HCT116 (cell line): ENCODE results near the gene PDLIM5. TPM values are rescaled to one million over a fixed set of nuclear protein-coding genes. Genes with fewer than 3 reads are reported as not detected.

Experiments
- ATAC-seq: fragments of 200-7000 bp; cut with Tn5 transposase; 2 replicates; pipeline ENCODE4 v1.9.1; 2020; ENCODE audit warnings: mild to moderate bottlenecking, moderate library complexity
- BruUV-seq: library from RNA; stranded (reverse); fragments of 400-500 nt; replicated peaks from 2 replicates; lab custom pipeline; 2021; lab: Mats Ljungman, UMichigan
- CTCF ChIA-PET: fragments of 300-600 bp; sonication (Branson Sonifier 250); formaldehyde crosslinking; loops from one replicate; lab custom pipeline; 2021; ENCODE audit warnings: antibody characterized with exemption; lab: Charles Lee
- POLR2A ChIA-PET: fragments of 300-600, 350-600 bp; sonication (Branson Sonifier 250); formaldehyde crosslinking; loops from one replicate; lab custom pipeline; 2021; ENCODE audit warnings: antibody characterized with exemption; lab: Charles Lee
- RAD21 ChIA-PET, 2 experiments: fragments of 300-600 bp; sonication (Branson Sonifier 250); formaldehyde crosslinking; loops; one replicate each; lab custom pipeline; 2023; ENCODE audit warnings: low total read pairs in 2 of 2; ENCODE audit not compliant: uncharacterized antibody in 2 of 2, unreplicated experiment in 2 of 2, low non-redundant PET in 1 of 2; lab: Charles Lee
- DNase-seq: peaks from one replicate; pipeline ENCODE4 v3.0.0-alpha.2; 2010; ENCODE audit warnings: low read depth, low spot score
- H2AFZ ChIP-seq: fragments of 200-600 bp; shearing (Covaris generic), sonication (generic); 2 replicates; pipeline ENCODE4 v1.6.1; 2017; ENCODE audit warnings: low read depth, mixed run types, mixed read lengths, antibody characterized with exemption, low read length; ENCODE audit not compliant: poor library complexity, severe bottlenecking
- H3K27ac ChIP-seq: 2 replicates; pipeline ENCODE4 v1.5.1; 2012; ENCODE audit warnings: low read depth, low read length
- H3K27me3 ChIP-seq: fragments of 200-600 bp; sonication (generic); 2 replicates; pipeline ENCODE4 v1.6.1; 2016; ENCODE audit warnings: mixed run types, low read length, mixed read lengths; ENCODE audit not compliant: insufficient read depth
- H3K36me3 ChIP-seq, 2 experiments: fragments of 200-500 bp in 1 of 2; fragments of 200-600 bp in 1 of 2; sonication (Bioruptor generic) in 1 of 2; sonication (generic) in 1 of 2; 2 replicates each; pipeline versions ENCODE4 v1.5.1 to v1.6.1; 2014 to 2016; ENCODE audit warnings: low read length in 2 of 2, inconsistent platforms in 1 of 2, mixed read lengths in 1 of 2, mixed run types in 1 of 2; ENCODE audit not compliant: insufficient read depth in 2 of 2, control insufficient read depth in 1 of 2
- H3K4me1 ChIP-seq, 2 experiments: fragments of 200-600 bp in 1 of 2; sonication (generic) in 1 of 2; 2 replicates each; pipeline versions ENCODE4 v1.5.1 to v1.6.1; 2012 to 2017; ENCODE audit warnings: low read length in 2 of 2, inconsistent platforms in 1 of 2, mild to moderate bottlenecking in 1 of 2, mixed read lengths in 1 of 2, mixed run types in 1 of 2, moderate library complexity in 1 of 2; ENCODE audit not compliant: insufficient read depth in 2 of 2, control insufficient read depth in 1 of 2
- H3K4me2 ChIP-seq: fragments of 200-600 bp; sonication (generic); 2 replicates; pipeline ENCODE4 v1.6.1; 2017; ENCODE audit warnings: mixed run types, low read length, mixed read lengths
- H3K4me3 ChIP-seq, 2 experiments: fragments of 200-600 bp in 1 of 2; sonication (generic) in 1 of 2; replicated peaks in 1 of 2; 2 replicates each; pipeline ENCODE4 v1.5.1; 2011 to 2016; ENCODE audit warnings: low read length in 2 of 2, control low read depth in 1 of 2, low read depth in 1 of 2, mild to moderate bottlenecking in 1 of 2, mixed read lengths in 1 of 2, mixed run types in 1 of 2
- H3K79me2 ChIP-seq: fragments of 200-600 bp; sonication (generic); 2 replicates; pipeline ENCODE4 v1.6.1; 2017; ENCODE audit warnings: mild to moderate bottlenecking, mixed run types, low read length, moderate library complexity, mixed read lengths; ENCODE audit not compliant: insufficient read depth
- H3K9ac ChIP-seq: fragments of 200-600 bp; sonication (generic); 2 replicates; pipeline ENCODE4 v1.6.1; 2016; ENCODE audit warnings: low read length, mixed read lengths
- H3K9me2 ChIP-seq: fragments of 200-600 bp; sonication (generic), shearing (Covaris generic); 2 replicates; pipeline ENCODE4 v1.6.1; 2017; ENCODE audit warnings: mixed run types, mild to moderate bottlenecking, moderate library complexity; ENCODE audit not compliant: insufficient read depth
- H3K9me3 ChIP-seq, 2 experiments: fragments of 200-500 bp in 1 of 2; fragments of 200-600 bp in 1 of 2; sonication (Bioruptor generic) in 1 of 2; sonication (generic) in 1 of 2; 2 replicates each; pipeline ENCODE4 v1.6.1; 2014 to 2017; ENCODE audit warnings: low read length in 2 of 2, mixed read lengths in 2 of 2, inconsistent platforms in 1 of 2, low read depth in 1 of 2, mild to moderate bottlenecking in 1 of 2, mixed run types in 1 of 2, moderate library complexity in 1 of 2; ENCODE audit not compliant: control insufficient read depth in 1 of 2, insufficient read depth in 1 of 2
- H4K20me1 ChIP-seq: fragments of 200-600 bp; sonication (generic), shearing (Covaris generic); 2 replicates; pipeline ENCODE4 v1.6.1; 2017; ENCODE audit warnings: mixed run types, mild to moderate bottlenecking, moderate library complexity; ENCODE audit not compliant: insufficient read depth
- CBX3 ChIP-seq: IDR thresholded peaks from 2 replicates; pipeline ENCODE4 v1.6.1; 2012; ENCODE audit warnings: low read depth
- CEBPB ChIP-seq: IDR thresholded peaks from 2 replicates; pipeline ENCODE4 v1.6.1; 2012; ENCODE audit warnings: low read depth
- EGR1 ChIP-seq: IDR thresholded peaks from 2 replicates; pipeline ENCODE4 v1.6.1; 2012; ENCODE audit warnings: low read depth
- ELF1 ChIP-seq: IDR thresholded peaks from 2 replicates; pipeline ENCODE4 v1.6.1; 2012; ENCODE audit warnings: low read depth, borderline replicate concordance
- EZH2 ChIP-seq: fragments of 200-600 bp; sonication (generic); IDR thresholded peaks from 2 replicates; pipeline ENCODE4 v1.6.1; 2017; ENCODE audit warnings: antibody characterized with exemption, mixed run types
- EZH2phosphoT487 ChIP-seq: fragments of 200-600 bp; IDR thresholded peaks from 2 replicates; pipeline ENCODE4 v1.6.1; 2018; ENCODE audit warnings: antibody characterized with exemption, borderline replicate concordance
- FOSL1 ChIP-seq: IDR thresholded peaks from 2 replicates; pipeline ENCODE4 v1.6.1; 2012; ENCODE audit warnings: low read depth
- JUND ChIP-seq: IDR thresholded peaks from 2 replicates; pipeline ENCODE4 v1.6.1; 2012
- POLR2A ChIP-seq: IDR thresholded peaks from 2 replicates; pipeline ENCODE4 v1.7.0; 2011; ENCODE audit warnings: borderline replicate concordance; ENCODE audit not compliant: insufficient read depth, insufficient read length; ENCODE audit errors: extremely low read depth
- POLR2AphosphoS5 ChIP-seq: IDR thresholded peaks from 2 replicates; pipeline ENCODE4 v1.6.1; 2011; ENCODE audit warnings: mild to moderate bottlenecking, low read depth, low read length, moderate library complexity
- RAD21 ChIP-seq: IDR thresholded peaks from 2 replicates; pipeline ENCODE4 v1.6.1; 2012; ENCODE audit warnings: low read depth, mild to moderate bottlenecking
- SIN3A ChIP-seq: IDR thresholded peaks from 2 replicates; pipeline ENCODE4 v1.6.1; 2012; ENCODE audit warnings: low read depth
- SRF ChIP-seq: IDR thresholded peaks from 2 replicates; pipeline ENCODE4 v1.6.1; 2012; ENCODE audit warnings: low read depth
- TCF7L2 ChIP-seq: IDR thresholded peaks from 2 replicates; pipeline ENCODE4 v1.7.0; 2011; ENCODE audit warnings: borderline replicate concordance, inconsistent platforms; ENCODE audit not compliant: insufficient read depth, insufficient read length; ENCODE audit errors: extremely low read depth
- ZFX ChIP-seq: fragments of 450-650 bp; IDR thresholded peaks from 2 replicates; pipeline ENCODE4 v1.6.1; 2017
- intact Hi-C: fragments of 100-400 bp; cut with micrococcal nuclease; formaldehyde crosslinking; loops from 2 replicates; pipeline ENCODE4 v1.10.0; 2022
- total RNA-seq: library from RNA; stranded (reverse); gene quantifications from one replicate; pipeline ENCODE4 v1.2.1, GENCODE V29; 2021; ENCODE audit not compliant: unreplicated experiment
- TF ChIP-seq, protein P1 (sequence below), 3 experiments: fragments of 200-600 bp in 1 of 3; sonication (generic) in 1 of 3; IDR thresholded peaks in 2 of 3; conservative IDR thresholded peaks in 1 of 3; 2 replicates each; pipeline ENCODE4 v1.5.1; 2012 to 2017; ENCODE audit warnings: low read depth in 2 of 3, low read length in 2 of 3, antibody characterized with exemption in 1 of 3, borderline replicate concordance in 1 of 3, control low read depth in 1 of 3, mild to moderate bottlenecking in 1 of 3, mixed read lengths in 1 of 3, mixed run types in 1 of 3, moderate library complexity in 1 of 3; ENCODE audit not compliant: insufficient read depth in 1 of 3
- TF ChIP-seq, protein P2 (sequence below): IDR thresholded peaks from 2 replicates; pipeline ENCODE4 v1.6.1; 2012
- TF ChIP-seq, protein P3 (sequence below): IDR thresholded peaks from 2 replicates; pipeline ENCODE4 v1.6.1; 2011; ENCODE audit warnings: mild to moderate bottlenecking, low read length, moderate library complexity; ENCODE audit not compliant: insufficient replicate concordance; ENCODE audit errors: extremely low read depth
- TF ChIP-seq, protein P4 (sequence below): IDR thresholded peaks from 2 replicates; pipeline ENCODE4 v1.6.1; 2012

Gene PDLIM5
- total RNA-seq, 1 experiment from 2014 or later = 130 TPM

DNA sequence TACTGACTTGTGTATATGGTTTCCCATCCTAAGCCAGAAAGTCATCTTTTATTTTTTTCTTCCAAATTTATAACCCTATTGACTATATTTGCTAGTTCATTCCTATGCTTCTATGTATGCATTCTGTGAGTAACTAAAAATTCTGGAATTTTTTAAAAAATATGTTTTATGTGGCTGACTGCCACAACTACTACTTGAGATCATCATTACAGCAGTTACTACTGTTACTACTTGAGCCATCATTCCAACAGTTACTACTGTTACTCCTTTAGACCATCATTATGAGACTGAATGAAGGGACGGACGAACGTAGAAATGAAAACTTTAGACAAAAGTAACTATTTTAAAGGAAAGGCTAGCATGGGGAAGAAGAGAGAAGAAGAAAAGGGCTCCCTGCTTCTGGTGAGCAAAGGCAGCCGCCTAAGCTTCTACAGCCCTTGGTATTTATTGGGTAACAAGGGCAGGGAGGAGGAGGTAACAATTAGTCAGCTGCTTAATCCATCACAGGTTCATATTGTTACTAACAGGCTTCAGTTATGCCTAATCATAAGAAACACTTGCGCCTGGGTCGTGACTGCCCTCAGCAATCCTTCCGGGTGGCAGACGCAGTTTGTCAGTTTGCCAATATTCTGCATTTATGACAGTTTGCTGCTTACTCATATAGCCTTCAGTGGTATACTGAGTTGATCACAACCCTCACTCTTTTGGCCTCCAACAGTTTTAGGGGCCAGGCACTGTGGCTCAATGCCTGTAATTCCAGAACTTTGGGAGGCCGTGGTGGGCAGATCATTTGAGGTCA lies 80.4 kb downstream of the PDLIM5 start:
- Histone ChIP-seq H3K9me2 (no peaks in the 10 kb centered on the region), H3K4me1 (peaks cover 52 to 56% of the 10 kb centered on the region in 2 experiments), H3K79me2 (peaks cover 36% of the 10 kb centered on the region), H3K9ac (peak overlapping the region; percentile 7; the same call in 1 of the 2 replicates), H4K20me1 (no peaks in the 10 kb centered on the region), H3K27ac (peak overlapping the region; percentile 42; the same call in 1 of the 2 replicates), H2AFZ (no peak overlapping the region), H3K4me2 (peak overlapping the region; percentile 55), H3K36me3 (no peaks in the 10 kb centered on the region), H3K27me3 (no peaks in the 10 kb centered on the region), H3K9me3 (no peaks in the 10 kb centered on the region), H3K4me3 (no peak overlapping the region)
- BruUV-seq = no TSS peak
- peak; percentile 68 for DNase-seq
- ATAC-seq = peak; percentile 80
- intact Hi-C loops = no loop called here
- RAD21 ChIA-PET = no interaction called here
- POLR2A ChIA-PET = no interaction called here
- CTCF ChIA-PET = no interaction called here
- 0 out of 2 replicates have a peak, but pooled peaks have one; percentile 12 for TF ChIP-seq SRF
- peak; percentile 48; the same call in 1 of the 2 replicates for TF ChIP-seq CBX3
- TF ChIP-seq FOSL1 = peak; percentile 36; the same call in 1 of the 2 replicates
- TF ChIP-seq, protein P1, sequence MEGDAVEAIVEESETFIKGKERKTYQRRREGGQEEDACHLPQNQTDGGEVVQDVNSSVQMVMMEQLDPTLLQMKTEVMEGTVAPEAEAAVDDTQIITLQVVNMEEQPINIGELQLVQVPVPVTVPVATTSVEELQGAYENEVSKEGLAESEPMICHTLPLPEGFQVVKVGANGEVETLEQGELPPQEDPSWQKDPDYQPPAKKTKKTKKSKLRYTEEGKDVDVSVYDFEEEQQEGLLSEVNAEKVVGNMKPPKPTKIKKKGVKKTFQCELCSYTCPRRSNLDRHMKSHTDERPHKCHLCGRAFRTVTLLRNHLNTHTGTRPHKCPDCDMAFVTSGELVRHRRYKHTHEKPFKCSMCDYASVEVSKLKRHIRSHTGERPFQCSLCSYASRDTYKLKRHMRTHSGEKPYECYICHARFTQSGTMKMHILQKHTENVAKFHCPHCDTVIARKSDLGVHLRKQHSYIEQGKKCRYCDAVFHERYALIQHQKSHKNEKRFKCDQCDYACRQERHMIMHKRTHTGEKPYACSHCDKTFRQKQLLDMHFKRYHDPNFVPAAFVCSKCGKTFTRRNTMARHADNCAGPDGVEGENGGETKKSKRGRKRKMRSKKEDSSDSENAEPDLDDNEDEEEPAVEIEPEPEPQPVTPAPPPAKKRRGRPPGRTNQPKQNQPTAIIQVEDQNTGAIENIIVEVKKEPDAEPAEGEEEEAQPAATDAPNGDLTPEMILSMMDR (IDR thresholded peaks at IDR 0.05 in 2 of 3, conservative IDR thresholded peaks at IDR 0.05 in 1 of 3; ENCODE audit: borderline replicate concordance in 1 of 3, insufficient read depth in 1 of 3, low read depth in 2 of 3, low read length in 2 of 3) = no peak
- TF ChIP-seq RAD21 = no peak
- TF ChIP-seq TCF7L2 = no peak
- TF ChIP-seq, protein P2, sequence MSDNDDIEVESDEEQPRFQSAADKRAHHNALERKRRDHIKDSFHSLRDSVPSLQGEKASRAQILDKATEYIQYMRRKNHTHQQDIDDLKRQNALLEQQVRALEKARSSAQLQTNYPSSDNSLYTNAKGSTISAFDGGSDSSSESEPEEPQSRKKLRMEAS = peak; percentile 44; the same call in 1 of the 2 replicates
- no peak for TF ChIP-seq EZH2
- TF ChIP-seq, protein P3, sequence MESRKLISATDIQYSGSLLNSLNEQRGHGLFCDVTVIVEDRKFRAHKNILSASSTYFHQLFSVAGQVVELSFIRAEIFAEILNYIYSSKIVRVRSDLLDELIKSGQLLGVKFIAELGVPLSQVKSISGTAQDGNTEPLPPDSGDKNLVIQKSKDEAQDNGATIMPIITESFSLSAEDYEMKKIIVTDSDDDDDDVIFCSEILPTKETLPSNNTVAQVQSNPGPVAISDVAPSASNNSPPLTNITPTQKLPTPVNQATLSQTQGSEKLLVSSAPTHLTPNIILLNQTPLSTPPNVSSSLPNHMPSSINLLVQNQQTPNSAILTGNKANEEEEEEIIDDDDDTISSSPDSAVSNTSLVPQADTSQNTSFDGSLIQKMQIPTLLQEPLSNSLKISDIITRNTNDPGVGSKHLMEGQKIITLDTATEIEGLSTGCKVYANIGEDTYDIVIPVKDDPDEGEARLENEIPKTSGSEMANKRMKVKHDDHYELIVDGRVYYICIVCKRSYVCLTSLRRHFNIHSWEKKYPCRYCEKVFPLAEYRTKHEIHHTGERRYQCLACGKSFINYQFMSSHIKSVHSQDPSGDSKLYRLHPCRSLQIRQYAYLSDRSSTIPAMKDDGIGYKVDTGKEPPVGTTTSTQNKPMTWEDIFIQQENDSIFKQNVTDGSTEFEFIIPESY = no peak
- TF ChIP-seq, protein P4, sequence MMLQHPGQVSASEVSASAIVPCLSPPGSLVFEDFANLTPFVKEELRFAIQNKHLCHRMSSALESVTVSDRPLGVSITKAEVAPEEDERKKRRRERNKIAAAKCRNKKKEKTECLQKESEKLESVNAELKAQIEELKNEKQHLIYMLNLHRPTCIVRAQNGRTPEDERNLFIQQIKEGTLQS = no peak
- peak; percentile 24; the same call in 1 of the 2 replicates for TF ChIP-seq SIN3A
- TF ChIP-seq EGR1 = no peak
- no peak for TF ChIP-seq ZFX
- TF ChIP-seq JUND = peak; percentile 49; the same call in 1 of the 2 replicates
- no peak for TF ChIP-seq POLR2A
- no peak for TF ChIP-seq EZH2phosphoT487
- TF ChIP-seq ELF1 = no peak
- peak; percentile 47; the same call in 1 of the 2 replicates for TF ChIP-seq CEBPB
- TF ChIP-seq POLR2AphosphoS5 = peak; percentile 27; the same call in 1 of the 2 replicates
